ENCODE measurements around the gene SNX18.

SNX18 gene

DNA sequence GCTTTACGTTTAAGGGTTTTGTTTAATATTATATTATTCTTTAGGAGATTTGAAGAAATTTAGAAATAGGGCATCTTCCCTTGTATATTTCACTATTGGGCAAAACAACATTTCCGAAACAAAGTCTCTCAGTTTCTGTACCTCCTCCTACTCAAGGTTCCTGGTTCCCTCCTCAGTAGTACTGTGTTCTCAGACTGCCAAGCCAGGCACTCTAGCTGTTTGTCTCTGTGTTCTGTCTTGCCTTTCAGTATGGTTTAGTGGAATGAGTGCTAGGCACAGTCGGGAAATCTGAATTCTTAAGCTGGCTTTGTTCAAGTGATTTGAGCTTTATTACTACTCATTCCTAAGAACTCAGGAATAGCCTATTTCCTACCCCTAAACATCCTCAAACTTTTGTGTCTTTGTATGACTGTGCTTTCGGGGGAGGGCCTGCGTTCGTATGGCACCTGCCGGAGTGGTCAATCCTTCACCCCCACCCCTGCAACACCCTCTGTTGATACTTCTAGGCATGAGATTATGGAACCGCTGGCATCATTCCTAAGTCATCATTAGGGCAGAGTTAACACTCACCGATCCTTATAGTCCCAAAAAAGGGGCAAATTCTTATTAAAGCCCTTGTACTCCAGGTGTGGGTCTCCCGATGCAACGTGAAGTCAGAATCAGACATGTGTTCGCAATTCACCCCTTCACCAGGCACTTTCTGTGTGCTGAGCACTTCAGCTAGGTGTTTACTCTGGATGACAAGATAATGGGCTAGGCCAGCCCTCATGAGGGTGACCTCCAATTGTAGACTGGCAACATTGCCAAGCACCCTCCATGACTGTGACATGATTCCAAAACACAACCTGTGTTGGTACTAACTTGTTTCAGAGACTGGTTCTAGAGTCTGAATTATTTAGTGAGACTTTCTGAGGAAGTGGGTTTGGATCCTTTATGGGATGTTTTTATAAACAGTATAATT, 24.5 kb downstream of the SNX18 start:
- TF ChIP-seq ZFX (IDR thresholded peaks at IDR 0.05): no peak
- TF ChIP-seq, protein P1, sequence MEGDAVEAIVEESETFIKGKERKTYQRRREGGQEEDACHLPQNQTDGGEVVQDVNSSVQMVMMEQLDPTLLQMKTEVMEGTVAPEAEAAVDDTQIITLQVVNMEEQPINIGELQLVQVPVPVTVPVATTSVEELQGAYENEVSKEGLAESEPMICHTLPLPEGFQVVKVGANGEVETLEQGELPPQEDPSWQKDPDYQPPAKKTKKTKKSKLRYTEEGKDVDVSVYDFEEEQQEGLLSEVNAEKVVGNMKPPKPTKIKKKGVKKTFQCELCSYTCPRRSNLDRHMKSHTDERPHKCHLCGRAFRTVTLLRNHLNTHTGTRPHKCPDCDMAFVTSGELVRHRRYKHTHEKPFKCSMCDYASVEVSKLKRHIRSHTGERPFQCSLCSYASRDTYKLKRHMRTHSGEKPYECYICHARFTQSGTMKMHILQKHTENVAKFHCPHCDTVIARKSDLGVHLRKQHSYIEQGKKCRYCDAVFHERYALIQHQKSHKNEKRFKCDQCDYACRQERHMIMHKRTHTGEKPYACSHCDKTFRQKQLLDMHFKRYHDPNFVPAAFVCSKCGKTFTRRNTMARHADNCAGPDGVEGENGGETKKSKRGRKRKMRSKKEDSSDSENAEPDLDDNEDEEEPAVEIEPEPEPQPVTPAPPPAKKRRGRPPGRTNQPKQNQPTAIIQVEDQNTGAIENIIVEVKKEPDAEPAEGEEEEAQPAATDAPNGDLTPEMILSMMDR (conservative IDR thresholded peaks at IDR 0.05): no peak

DNA sequence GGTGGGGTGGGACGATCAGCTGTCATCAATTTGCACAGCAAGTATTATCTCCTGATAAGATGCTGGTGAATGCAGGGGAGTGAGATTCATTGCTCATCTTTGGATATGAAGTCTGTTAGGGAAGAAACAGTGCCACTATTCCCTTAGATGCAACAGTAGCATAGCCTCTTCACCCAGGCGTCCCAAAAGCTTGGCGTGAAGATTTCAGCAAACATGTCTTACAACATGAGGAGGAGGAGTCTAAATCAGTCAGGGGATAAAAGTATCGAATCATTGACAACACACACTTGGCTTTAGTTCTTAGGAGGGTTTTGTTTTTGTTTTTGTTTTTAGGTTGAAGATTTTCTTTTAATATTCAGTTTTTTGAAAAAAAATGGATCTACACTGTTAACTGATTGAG, 26.5 kb downstream of the SNX18 start:
- no peak for TF ChIP-seq ZFX (IDR thresholded peaks at IDR 0.05)
- TF ChIP-seq, protein P1 (conservative IDR thresholded peaks at IDR 0.05): no peak
- no peak overlapping the region for H3K27ac ChIP-seq

More for the DNA sequence above, 24.5 kb downstream of the SNX18 start:
- no peak overlapping the region for H3K27ac ChIP-seq

DNA sequence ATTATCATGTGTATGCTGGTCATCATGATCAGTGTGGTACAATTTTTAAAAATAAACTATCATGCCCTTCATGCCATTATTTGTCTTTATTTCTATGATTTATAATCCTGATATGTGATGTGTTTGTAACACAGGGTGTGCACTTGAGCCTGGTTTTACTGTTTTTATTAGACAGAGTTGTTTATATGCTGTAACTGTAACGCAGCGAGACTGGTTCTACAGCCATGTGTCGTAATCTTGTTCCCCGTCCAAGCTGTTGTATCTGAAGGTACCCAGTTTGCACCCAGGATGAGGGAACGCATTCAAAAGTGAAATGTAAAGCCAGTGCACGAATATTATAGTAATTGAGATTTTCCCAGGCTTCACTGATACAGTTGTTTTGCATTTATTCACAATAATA, 28.2 kb downstream of the SNX18 start:
- TF ChIP-seq ZFX (IDR thresholded peaks at IDR 0.05): no peak
- TF ChIP-seq, protein P1 (conservative IDR thresholded peaks at IDR 0.05): peak; percentile 11
- no peak overlapping the region for H3K27ac ChIP-seq

DNA sequence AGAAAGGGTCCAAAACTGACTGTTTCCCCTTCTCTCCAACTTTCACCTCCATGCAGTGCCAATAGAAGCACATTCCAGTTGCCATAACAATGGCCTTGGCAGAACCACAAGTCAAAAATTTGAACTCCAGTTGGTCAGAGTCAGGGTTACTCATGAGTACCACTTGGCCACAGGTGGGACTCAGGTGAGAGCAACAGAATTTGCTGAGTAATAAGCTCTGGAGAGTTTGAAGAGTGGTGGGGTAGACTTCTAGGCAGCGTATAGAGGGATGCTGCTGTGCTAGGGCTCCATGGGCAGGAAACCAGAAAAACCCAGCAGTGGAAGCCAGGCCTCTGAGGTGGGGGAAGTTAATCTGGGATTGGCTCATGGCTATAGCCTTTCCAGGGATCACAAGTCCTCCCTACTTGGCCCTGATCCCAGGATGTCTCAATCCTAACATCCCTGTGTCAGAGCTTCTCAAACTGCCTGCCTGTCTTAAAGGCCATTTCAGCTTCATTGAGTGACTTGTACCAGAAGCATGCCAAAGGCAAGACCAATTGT, 30.2 kb downstream of the SNX18 start:
- no peak overlapping the region; the same call in 1 of the 2 replicates for H3K27ac ChIP-seq
- TF ChIP-seq, protein P1 (conservative IDR thresholded peaks at IDR 0.05): no peak
- no peak for TF ChIP-seq ZFX (IDR thresholded peaks at IDR 0.05)

DNA sequence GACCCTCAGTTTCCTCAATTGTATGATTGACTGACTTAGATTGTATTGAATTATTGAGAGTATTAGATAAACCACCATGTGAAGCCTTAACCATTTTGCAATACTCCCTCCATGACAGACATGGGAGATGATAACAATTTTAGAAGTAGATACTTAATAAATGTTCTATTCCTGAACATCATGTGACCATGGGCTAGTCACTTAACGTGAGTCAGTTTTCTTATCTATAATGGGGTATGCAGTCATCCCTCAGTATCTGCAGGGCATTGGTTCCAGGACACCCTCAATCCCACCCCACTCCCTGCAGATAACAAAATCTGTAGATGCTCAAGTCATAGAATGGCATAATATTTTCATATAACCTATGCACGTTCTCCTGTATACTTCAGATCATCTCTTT, 31.0 kb downstream of the SNX18 start:
- H3K27ac ChIP-seq: no peak overlapping the region

DNA sequence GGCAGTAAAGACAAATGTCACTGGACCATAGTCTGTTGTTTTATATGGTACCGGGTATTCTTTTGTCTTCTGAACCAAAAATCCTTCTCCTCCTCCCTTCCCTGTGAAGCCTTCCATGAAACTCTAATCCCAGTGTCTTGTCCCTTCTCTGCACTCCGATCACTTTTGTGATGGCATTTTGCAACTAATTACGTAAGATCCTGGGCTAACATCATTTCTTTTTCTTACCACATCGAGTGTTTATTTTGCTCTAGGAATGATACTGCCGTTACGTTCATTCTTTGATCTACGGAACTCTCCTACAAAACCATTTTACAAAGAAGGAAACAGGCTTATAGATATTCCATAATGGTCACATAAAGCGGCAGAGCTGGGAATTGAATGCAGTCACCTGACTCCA, 33.7 kb downstream of the SNX18 start:
- no peak overlapping the region for H3K27ac ChIP-seq
- TF ChIP-seq ZFX (IDR thresholded peaks at IDR 0.05): no peak
- TF ChIP-seq, protein P1 (conservative IDR thresholded peaks at IDR 0.05): no peak

More for the DNA sequence above, 31.0 kb downstream of the SNX18 start:
- TF ChIP-seq, protein P1 (conservative IDR thresholded peaks at IDR 0.05): no peak
- TF ChIP-seq ZFX (IDR thresholded peaks at IDR 0.05): no peak

DNA sequence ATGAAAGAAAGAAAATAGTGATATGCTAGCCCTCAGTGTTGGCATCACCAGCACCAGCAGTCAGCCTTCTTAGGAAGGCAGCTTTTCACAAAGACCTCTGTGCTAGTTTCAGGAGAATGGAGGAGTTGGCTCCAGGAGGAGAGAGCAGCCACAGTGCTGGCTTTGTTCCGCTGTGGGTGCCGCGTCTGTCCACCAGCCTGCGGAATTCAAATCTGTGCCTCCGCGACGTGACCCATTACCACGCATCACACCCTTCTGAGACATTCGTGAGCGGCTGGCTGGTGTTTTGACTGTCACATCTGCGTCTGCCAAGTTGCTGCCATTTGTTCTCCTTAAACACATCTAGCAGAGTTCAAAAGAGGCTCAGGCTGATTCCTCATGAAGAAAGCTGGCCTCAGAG, 34.4 kb downstream of the SNX18 start:
- TF ChIP-seq ZFX (IDR thresholded peaks at IDR 0.05): no peak
- TF ChIP-seq, protein P1 (conservative IDR thresholded peaks at IDR 0.05): no peak
- H3K27ac ChIP-seq: no peak overlapping the region

Measured in C4-2B (cell line).